Kidney epithelial cell (primary cell): ENCODE measurements around the gene TXN2. TPM values are rescaled to one million over a fixed set of nuclear protein-coding genes. Genes with fewer than 3 reads are reported as not detected.

Experiments used
- DNase-seq: peaks from one replicate; pipeline ENCODE4 v3.0.0-alpha.2; 2010; ENCODE audit warnings: low read depth
- H3K27me3 ChIP-seq: 2 replicates; pipeline ENCODE4 v1.6.0; 2011; ENCODE audit warnings: low read length; ENCODE audit not compliant: control insufficient read depth, insufficient read depth
- H3K36me3 ChIP-seq: 2 replicates; pipeline ENCODE4 v1.5.1; 2011; ENCODE audit warnings: low read length; ENCODE audit not compliant: control insufficient read depth, insufficient read depth
- H3K4me3 ChIP-seq: 2 replicates; pipeline ENCODE4 v1.5.1; 2011; ENCODE audit warnings: low read depth, mild to moderate bottlenecking, control low read depth, low read length
- CTCF ChIP-seq: IDR thresholded peaks from 2 replicates; pipeline ENCODE4 v1.5.1; 2011; ENCODE audit warnings: mild to moderate bottlenecking, moderate library complexity, low read length, control low read depth, inconsistent platforms; ENCODE audit not compliant: insufficient read depth, poor library complexity, severe bottlenecking
- total RNA-seq: library from RNA; depleted of rRNA; stranded (reverse); fragments of >200 nt; gene quantifications from 2 replicates; pipeline ENCODE4 v1.2.3, GENCODE V29; 2015

Gene TXN2
- total RNA-seq, 1 donor from 2014 or later = 56.8 TPM

DNA sequence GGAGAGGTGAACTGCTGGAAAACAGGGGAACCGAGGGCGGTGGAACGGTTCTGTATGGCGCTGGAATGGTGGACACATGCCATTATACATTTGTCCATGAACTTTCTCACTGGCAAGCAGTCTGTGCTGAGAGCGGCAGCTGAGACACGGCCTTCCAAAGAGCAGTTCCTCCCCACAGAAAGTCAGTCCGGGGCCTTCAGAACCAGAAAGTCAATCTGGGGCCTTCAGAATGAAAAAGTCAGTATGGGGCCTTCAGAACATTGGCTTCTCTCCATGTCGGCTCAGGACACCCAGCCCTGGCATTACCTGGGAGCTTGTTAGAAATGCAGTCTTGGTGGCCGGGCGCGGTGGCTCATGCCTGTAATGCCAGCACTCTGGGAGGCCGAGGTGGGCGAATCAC is 8.8 kb downstream of the TXN2 start:
- Histone ChIP-seq H3K36me3 (peaks cover 2% of the 10 kb centered on the region), H3K27me3 (no peaks in the 10 kb centered on the region), H3K4me3 (no peak overlapping the region)
- no peak for DNase-seq
- no peak for TF ChIP-seq CTCF

GRCh38 chr22:36471341-36471821 is 10.1 kb downstream of the TXN2 start:
- H3K27me3 ChIP-seq = no peaks in the 10 kb centered on the region
- no peak overlapping the region for H3K4me3 ChIP-seq
- no peak for TF ChIP-seq CTCF
- peaks cover 2% of the 10 kb centered on the region for H3K36me3 ChIP-seq
- DNase-seq = no peak

DNA sequence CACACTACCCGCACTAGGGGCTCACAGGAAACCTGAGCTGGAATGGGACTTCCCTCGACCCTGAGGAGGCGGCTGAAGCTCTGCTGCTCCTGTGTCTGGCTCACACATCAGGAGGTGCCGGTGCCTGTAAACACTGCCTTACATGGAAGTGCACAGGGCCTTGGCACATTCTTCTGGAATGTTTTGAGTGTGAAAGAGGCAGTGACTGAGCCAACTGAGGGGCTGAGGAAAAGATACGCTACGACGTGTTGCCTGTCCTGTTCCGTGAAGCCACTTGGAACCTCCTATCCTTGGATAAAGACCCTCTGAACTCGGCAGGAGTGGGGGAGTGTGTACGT is 10.5 kb downstream of the TXN2 start:
- Histone ChIP-seq H3K4me3 (no peak overlapping the region), H3K36me3 (peaks cover 1% of the 10 kb centered on the region), H3K27me3 (no peaks in the 10 kb centered on the region)
- TF ChIP-seq CTCF = no peak
- DNase-seq = no peak

GRCh38 chr22:36470162-36470993 is 11.1 kb downstream of the TXN2 start:
- peaks cover 1% of the 10 kb centered on the region for H3K36me3 ChIP-seq
- no peak overlapping the region for H3K4me3 ChIP-seq
- no peaks in the 10 kb centered on the region for H3K27me3 ChIP-seq
- DNase-seq = peak; percentile 54
- peak; percentile 97 for TF ChIP-seq CTCF

DNA sequence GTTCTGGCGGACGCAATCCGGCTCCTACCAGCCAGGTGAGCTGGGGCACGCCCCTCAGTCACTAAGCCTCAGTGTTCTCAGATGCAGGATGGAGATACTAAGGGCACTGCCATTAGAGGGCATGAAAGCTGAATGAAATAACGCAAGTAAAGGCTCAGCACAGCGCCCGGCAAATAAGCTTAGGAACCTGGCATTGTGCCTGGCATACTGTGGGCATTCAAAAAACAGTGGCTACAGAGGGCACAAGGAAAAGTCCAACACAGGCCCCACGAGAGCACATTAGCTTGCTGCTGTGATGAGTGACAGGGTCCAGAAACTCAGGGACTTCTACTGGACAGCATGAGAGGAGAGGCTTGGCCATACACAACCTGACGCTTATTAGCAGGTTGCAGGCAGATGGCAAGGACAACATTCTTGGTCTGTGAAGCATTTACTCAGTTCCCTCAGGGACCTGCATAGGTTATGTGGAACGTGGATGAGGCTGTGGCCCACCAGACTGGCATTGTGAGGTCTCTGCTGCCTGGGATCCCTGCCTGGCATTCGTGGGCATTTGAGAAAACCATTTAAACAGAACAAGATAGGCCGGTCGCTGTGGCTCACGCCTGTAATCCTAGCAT is 12.2 kb downstream of the TXN2 start:
- Histone ChIP-seq H3K27me3 (no peaks in the 10 kb centered on the region), H3K4me3 (no peak overlapping the region), H3K36me3 (peaks cover 1% of the 10 kb centered on the region)
- no peak for TF ChIP-seq CTCF
- DNase-seq = no peak

DNA sequence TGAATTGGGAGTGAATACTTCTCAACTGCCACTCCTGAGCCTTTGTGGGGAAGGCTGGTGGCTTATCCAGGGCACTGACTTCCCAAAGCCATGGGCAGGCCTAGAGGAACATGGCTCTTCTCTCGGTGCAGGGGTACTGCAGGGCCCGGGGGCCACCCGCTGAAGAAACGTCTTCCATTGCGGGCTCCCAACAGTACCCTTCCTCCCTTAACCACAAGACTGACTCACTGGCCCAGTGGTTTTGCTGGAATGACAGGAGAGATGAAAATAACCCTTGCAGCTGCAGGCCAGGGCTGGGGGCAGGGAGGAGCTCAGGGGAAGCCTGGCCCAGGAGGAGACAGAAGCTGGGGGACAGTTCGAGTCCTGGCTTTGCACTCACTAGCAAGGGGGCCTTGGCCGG is 13.5 kb downstream of the TXN2 start:
- peak; percentile 88 for DNase-seq

More for the DNA sequence above, 13.5 kb downstream of the TXN2 start:
- H3K27me3 ChIP-seq = no peaks in the 10 kb centered on the region
- H3K36me3 ChIP-seq = no peaks in the 10 kb centered on the region
- H3K4me3 ChIP-seq = no peak overlapping the region
- no peak for TF ChIP-seq CTCF
